ENCODE results near the gene ADAMTS14.

GRCh38 chr10:70758757-70759514 lies 86.6 kb downstream of the ADAMTS14 start:
- TF ChIP-seq POLR2A (IDR thresholded peaks at IDR 0.05; ENCODE audit: low read length): no peak
- TF ChIP-seq GATA1 (IDR thresholded peaks at IDR 0.05; ENCODE audit: low read depth, low read length): no peak

Measured in erythroblast (primary cell).